ENCODE data around the gene SMIM30.
"Not testable (repeated sequence)": the region's sequence is repeated elsewhere in the genome, so short reads cannot be mapped to it uniquely, and the experiment has no call there.

Gene SMIM30, protein sequence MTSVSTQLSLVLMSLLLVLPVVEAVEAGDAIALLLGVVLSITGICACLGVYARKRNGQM

DNA sequence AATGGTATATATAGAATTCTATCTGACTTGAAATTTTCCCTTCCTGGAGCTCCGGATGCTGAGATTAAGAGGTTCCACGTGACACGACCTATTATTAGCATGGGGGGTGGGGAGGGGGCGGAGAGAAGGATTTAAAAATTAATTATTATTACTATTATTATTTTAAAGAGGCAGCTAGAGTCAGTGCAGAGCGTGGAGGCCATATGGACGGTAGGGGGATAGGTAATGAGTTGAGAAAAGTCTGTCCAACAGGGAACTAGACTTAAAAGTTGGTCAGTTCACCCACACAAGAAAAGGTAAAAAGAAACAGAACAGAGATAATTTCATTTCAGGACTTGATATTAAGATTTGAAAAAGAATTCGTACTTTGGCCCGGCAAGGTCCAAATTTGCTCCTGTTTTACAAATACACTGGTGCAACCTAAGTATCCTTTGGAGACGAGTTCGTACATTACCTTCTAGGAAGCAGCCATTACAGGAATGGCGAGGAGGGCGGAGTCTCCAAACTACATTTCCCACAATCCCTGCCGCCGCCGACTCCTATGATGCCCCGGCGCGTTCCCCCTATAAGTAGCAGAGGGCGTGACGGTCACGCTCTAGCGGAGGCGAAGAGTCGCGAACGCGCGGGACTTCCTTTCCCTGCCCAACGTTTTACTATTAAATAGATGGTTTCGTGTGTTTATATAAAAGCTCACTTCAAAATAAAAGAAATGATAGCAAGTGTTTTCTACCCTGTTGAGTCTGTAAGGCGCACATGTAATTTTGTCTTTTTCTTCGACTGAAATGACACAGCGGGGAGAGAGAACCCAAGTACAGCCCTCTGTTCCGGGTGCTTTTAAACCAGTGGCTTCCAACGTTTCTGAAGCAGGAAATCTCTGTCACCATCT lies at the start of gene SMIM30:
TSS of gene SMIM30 (minus strand) at position 481 of the 886 bp plus-strand sequence. CDS start 976 bp downstream, outside the sequence.
- peak; percentile 71 for DNase-seq (ENCODE audit: low read depth)

DNA sequence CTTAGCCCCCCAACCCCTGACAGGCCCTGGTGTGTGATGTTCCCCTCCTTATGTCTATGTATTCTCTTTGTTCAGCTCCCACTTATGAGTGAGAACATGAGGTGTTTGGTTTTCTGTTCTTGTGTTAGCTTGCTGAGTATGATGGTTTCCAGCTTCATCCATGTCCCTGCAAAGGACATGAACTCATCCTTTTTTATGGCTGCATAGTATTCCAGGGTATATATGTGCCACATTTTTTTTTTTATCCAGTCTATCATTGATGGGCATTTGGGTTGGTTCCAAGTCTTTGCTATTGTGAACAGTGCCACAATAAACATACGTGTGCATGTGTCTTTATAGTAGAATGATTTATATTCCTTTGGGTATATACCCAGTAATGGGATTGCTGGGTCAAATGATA lies 47.8 kb upstream of the SMIM30 start:
- DNase-seq (ENCODE audit: low read depth), result not testable (repeated sequence)

DNA sequence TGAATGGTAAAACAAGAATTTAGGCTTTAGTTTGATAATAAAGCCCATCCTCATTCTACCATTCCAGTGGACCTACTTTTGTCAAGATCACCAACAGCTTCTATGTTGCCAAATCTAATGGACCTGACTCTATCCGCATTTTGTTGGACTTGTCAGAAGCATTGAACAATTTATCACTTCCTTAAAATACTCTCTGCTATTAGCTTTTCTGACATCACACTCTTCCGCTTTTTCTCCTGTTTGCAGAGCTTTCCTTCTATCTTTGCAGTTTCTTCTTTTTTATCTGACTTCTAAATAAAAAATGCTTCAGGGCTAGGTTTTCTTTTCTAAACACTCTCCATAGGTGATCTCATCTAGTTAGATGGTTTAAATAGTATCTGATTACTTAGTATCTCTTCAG lies 42.7 kb upstream of the SMIM30 start:
- DNase-seq (ENCODE audit: low read depth), result no peak

DNA sequence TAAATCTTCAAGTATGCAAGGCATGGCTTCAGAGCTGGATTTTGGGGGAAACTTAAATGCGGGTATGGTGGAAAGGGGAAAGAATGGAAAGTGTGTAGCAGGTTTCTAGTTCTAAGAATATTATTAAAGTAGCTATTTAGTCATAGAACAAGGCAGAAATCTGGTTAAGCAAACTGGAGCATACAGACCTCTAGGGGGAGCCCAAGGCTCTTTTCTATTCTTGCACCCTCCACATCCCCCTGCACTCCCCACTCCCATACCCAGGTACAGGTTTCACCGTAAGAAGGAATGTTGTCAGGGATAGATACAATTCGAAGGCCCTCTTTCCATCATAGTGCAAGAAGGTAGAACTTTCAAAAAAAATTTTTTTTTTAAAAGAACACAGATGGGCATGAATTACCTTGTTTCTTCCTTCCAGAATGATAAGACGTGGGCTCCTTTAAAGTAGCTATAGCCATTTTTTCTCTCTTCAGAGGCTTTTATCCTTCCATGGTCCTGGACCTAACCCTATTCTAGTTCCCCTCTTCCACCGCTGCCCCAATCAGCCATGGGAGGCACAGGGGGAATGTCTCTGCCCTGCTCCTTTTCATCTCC lies 41.5 kb upstream of the SMIM30 start:
- DNase-seq (ENCODE audit: low read depth), result no peak

DNA sequence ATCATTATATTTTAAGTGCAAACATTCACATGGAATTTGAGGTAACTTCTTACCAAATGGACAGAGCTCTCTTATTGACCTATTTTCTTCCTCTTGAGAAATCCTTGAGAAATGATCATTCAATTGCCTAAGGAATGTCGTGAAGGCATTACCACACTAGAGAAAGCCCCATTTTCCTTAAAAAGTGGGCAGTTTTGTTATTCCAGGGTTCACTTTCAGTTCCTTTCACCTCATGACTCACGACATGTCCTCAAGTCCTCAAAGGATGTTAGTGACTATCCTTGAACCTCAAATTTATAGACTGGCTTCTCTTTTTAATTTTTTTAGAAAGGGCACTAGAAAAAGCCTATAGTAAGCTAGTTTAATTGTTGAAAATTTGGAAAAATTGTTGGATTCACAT lies 40.4 kb upstream of the SMIM30 start:
- no peak for DNase-seq (ENCODE audit: low read depth)

DNA sequence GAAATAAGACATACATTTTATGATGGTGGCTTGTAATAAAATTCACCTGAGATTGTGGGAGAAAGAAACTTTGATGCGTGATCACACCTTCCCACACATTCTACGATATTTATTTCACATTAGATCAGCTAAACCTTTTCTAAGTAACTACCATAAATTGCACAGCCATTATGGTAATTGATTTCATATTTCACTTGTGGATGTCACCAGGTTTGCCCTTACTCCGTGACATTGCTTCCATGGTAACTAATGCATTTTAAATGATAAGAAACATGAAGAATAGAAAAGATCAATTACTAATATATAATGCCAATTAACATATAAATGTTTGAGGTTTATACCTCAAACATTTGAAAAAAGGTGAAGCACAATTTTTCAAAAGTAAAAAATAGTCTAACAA lies 35.8 kb upstream of the SMIM30 start:
- no peak for DNase-seq (ENCODE audit: low read depth)

DNA sequence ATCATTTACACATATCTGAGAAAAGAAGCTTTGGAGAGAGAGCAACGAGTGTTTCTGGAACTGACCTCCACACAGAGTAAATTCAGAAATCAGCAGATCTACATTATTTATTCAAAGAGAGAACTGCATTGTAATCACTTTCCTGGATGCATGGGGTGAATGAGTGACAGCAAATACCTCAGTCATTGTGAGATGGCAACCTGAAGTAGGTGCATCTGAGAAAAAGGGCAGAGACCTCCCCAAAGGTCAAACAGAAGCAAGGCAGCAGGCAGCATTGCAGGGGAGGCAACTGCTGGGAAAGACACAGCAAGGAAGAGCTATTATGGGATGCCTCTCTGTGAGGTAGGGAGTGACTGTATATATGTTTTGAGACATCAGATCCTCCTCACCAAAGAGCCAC lies 26.5 kb upstream of the SMIM30 start:
- no peak for DNase-seq (ENCODE audit: low read depth)

DNA sequence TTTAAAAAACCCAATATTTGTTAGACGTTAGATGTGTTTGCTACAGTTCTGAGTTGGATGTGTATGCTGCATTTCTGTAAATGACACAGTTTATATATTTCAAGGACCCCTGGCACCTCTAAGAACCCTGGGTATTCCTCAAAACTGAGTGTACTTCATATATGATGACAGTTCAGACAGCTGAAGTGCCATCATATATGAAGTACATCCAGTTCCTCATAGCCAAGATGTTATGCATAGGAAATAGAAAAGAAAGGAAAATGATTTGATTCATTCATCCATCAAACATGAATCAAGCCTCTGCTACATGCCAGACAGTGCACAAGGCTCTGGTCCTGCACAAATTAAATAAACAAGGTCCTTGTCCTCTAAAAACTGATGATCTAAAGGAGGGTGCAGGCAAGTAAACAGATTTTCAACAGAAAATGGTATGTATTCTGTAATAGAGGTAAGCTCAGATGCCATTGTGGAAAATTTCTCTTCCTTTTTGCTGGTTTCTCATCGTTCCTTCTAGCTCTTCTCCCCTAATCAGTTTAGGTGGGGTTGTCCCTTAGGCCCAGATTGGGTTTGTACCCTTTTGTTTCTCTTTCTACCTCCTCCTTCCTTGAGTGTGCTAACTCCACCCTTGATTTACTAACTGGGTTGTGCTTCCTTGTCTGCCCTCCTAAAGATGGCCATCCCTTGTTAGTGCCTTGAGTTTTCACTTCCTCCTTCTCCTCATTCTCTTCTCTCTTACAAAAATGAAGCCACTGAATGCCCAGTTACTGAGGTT lies 25.3 kb upstream of the SMIM30 start:
- DNase-seq (ENCODE audit: low read depth), result no peak

DNA sequence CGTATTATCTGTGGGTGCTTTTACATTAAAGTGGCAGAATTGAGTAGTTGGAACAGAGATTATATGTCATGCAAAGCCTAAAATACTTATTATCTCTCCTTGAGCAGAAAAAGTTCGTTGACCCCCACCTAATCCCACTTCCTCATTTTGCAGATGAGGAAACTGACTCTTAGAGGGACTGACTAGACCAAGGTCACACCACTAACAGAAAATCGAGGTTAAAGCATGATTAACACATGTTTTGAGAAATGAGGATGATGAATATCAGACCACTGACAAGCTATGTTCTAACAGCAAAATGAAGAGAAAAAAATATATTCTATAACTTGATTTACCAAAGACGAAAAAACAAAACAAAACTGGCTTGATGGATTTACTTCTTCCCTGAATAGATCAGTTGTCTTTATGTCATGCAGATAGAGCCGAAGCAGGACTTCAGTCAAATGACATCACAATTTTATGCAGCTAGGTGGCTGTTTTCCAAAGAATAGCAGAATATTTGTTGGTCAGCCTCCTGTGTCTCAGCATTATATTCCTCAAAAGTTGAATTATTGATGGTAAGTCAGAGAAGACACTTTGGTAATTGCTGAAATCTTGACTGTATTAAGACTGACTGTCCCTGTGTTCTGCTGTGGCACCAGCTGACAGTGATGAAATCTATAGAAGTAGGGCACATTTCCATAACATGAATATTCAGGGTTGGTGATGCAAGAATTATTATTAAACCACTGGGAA lies 24.2 kb upstream of the SMIM30 start:
- no peak for DNase-seq (ENCODE audit: low read depth)

DNA sequence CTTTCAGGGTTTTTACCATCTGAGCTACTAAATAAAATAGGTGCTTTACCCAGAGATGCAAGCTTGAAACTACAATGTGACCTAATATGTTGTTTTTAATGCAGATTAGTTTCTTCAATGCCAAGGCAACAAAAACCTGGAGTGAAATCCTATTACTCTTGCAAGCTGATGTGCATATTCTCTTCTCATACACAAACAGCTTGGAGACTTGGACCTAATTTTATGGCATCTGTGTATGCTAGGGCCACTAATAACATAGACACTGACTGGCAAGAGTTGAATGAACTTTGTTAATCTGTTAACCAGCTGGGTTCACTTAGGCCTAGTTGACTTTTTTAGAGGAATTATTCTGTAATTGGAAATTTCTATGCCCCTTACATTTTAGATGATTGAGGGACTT lies 23.4 kb upstream of the SMIM30 start:
- DNase-seq (ENCODE audit: low read depth), result no peak

DNA sequence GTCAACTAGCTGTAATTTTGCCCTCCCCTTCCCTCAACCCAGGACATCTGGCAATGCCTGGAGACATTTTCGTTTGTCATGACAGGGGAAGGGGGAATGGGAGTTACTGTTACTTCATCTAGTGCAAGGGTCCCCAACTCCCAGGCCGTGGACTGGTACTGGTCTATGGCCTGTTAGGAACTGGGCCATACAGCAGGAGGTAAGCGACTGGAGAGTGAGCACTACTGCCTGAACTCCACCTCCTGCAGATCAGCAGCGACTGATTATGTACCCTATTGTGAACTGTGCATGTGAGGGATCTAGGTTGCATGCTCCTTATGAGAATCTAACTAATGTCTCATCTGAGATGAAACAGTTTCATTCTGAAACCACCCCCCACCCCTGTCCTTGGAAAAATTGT lies 22.6 kb upstream of the SMIM30 start:
- no peak for DNase-seq (ENCODE audit: low read depth)

DNA sequence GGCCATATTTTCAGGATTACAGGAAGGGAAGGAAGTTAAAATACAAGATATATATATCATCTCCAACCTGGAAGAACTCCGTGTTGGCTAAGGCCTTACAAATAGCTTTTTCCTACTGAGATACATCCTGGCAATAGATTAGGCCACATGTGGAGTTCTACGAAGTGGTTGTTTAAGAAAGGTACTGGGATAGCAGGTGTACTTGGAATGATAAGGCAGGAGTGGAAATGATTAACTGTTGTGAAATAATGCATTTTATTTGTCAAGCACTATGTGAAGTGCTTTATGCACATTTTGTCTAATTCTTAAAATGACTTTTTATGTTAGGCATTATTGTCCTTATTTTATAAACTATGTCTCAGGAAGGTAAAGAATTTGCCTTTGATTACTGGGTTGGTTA lies 18.9 kb upstream of the SMIM30 start:
- DNase-seq (ENCODE audit: low read depth), result no peak

DNA sequence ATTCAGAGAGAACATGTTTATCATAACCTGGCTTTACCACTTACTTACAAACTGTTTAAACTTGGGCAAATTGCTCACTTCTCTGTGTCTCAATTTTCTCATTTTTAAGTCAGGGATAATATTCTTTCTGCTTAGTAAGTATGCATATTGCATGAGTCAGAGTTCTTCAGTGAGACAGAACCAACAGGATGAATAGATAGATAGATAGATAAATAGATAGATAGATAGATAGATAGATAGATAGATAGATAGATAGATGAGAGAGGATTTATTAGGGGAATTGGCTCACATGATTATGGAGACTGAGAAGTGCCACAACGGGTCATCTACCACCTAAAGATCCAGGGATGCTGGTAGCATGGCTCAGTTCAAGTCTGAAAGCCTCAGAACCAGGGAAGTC lies 15.7 kb upstream of the SMIM30 start:
- no peak for DNase-seq (ENCODE audit: low read depth)

DNA sequence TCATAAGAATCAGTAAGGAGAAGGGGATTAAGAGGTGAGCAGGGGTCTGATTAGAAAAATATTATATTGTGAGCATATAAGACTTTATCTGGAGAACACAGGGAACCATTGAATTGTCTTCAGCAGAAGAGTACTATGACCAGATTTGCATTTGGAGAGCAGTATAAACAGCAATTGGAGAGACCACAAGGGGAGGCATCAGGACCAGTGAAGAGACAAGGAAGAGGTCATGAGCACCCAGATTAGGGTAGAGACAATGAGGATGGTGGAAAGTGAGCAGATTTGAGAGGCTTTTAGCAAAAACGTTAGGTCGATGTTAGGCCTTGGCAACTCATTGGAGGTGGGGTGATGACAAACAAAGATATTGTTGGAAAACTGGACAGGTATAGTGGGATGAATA lies 13.0 kb upstream of the SMIM30 start:
- DNase-seq (ENCODE audit: low read depth), result no peak

DNA sequence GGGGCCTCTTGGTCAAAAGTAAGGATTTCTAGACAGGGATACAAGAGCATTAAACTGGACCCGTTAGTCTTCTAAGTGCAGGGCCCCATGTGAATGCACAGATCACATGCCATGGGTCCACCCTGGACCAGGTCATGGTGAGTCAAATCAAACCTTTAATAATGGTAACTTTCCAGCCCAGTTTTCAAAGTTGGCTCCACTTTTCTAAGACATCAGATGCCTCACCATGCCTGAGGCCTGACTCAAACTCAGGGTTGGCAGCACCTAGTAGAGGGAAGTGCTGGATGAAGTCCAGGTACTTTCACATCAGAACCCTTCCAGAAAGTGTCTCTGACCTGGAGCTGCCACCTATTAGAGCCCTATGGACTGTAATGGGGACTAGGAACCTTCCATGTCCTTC lies 9.7 kb upstream of the SMIM30 start:
- DNase-seq (ENCODE audit: low read depth), result no peak

DNA sequence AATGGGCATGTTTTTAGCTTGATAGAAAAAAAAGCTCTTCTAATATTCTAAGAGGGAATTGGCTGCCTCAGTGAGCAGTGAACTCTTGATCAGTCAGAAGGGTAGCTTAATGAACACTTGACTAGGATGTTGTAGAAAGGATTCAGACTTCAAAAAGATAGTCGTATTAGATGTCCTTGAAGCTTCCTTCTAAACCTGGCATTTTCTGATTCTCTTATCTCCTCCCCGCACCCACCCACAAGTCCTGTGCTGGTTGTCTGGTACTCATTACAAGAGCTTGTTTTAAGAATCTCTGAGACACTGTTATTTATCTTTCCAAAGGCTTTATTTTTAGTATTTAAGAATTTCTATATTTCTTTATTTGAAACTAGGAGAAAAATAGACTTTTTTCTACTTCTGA lies 7.4 kb upstream of the SMIM30 start:
- DNase-seq (ENCODE audit: low read depth), result no peak

DNA sequence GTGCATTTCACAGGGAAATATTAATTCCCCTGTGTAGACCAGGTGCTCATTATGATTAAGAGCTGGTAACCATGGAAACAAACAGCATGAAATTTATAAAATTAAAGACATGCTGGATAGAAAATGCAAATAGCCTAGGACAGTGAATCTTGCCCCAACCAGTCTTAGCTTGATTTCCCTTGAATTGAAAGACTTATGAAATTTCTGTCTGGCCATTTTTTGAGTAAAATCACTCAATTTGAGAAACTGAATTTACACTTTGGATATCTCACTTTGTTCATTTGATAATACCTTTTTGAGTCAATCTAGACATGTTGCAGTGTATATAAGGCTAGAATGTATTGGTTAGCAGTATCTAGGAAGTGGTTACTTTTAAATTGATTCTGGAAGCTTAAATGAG lies 4.4 kb upstream of the SMIM30 start:
- no peak for DNase-seq (ENCODE audit: low read depth)

DNA sequence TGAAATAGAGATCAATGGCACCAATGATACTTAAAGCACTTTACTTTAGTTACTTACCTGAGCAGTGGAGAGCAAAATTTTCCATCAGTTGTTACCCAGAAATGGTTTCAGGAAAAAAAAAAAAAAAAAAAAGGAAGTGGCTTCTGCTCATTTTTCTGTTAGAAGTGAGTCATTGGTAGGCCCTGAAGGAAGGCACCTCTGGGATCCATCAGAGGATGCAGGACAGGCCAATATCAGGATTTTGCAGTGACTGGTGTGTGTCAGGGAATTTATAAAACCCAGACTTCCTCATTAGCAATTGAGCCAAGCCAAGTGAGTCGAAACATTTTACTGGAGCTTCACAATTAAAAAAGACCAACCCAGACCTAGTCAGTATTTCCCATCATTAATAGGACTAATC lies 2.3 kb upstream of the SMIM30 start:
- DNase-seq (ENCODE audit: low read depth), result no peak

DNA sequence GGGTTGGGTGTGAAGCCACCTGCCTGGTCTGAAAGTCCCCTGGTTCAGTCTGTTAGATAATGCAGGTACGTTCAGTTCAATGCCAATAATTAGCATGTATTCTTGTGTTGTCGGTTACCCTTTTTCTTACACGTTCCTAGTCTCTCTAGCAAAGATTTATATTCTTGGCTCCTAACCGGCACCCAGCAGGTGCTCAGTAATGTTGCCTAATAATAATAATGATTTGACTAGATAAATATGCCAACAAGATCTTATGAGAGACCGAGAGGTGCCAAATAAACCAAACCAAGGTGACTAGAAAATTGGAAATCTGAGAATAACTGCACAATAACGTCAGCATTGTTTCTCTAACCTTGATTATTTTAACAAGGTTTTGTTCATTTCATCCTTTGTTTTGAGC lies 1.1 kb upstream of the SMIM30 start:
- no peak for DNase-seq (ENCODE audit: low read depth)

DNA sequence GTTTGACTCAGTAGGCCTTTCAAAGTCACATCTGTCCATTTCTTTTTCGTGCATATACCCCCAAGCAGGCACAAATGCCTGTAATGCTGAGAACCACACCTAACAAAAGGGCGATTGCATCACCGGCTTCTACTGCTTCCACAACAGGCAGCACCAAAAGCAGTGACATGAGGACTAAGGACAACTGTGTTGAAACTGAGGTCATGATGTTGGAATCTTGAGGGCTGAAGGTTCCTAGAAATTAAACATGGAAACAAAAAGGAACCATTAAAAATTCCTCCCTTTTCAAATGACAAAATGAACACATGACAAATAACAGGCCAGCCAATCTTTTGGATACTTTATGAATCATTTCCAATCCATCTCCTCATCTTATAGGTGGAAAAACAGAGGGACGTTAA lies 980 bp downstream of the SMIM30 start:
- DNase-seq (ENCODE audit: low read depth), result not testable (repeated sequence)

DNA sequence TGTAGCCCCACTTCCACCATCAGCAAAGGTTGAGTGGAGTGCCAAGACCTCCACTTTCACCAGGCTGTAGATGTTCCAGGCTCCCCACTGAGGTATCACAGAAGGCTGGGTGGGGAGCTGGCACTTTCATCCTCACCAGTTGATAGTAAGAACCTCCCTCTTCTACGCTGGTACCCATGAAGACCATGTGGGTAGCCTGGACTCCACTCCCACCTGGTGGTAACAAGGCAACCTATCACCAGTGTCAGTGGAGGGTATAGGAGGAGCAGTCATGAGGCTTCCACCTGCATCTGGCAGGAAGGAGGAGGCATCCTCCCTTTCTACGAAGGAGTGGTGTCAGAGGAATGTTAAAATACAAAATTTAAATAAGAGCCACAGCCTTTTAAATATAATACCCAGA lies 4.4 kb downstream of the SMIM30 start:
- no peak for DNase-seq (ENCODE audit: low read depth)

DNA sequence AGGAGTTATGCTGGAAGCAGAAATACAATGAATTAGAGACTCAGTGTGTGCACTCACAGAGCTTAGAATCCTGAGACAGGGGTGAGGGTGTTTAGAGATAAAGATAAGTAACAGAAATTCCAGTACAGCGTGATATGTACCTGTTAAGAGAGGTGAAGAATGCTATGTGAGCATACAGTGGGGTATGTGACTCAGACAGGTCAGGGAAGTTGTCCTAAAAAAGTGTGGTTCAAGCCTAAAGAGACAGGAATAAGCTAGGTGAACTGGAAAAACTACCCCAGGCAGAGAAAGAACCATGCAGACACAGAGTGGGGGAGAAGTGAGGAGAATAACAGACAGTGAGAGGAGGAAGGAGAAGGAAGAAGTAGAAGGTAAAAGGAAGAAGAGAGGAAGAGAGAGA lies 8.6 kb downstream of the SMIM30 start:
- DNase-seq (ENCODE audit: low read depth), result no peak
